Caco-2 (cell line): ENCODE measurements around the gene VIPR1. TPM values are rescaled to one million over a fixed set of nuclear protein-coding genes. Genes with fewer than 3 reads are reported as not detected.

Source experiments
- BruUV-seq: library from RNA; stranded (reverse); fragments of 400-500 nt; replicated peaks from 2 replicates; lab custom pipeline; 2021; lab: Mats Ljungman, UMichigan
- CTCF ChIA-PET: fragments of 300-600 bp; sonication (Branson Sonifier 250); formaldehyde crosslinking; loops from one replicate; lab custom pipeline; 2022; ENCODE audit warnings: antibody characterized with exemption; lab: Charles Lee
- POLR2A ChIA-PET: fragments of 300-600 bp; sonication (Branson Sonifier 250); formaldehyde crosslinking; loops from one replicate; lab custom pipeline; 2022; ENCODE audit warnings: antibody characterized with exemption; lab: Charles Lee
- DNase-seq, 2 experiments: peaks; one replicate each; pipeline versions ENCODE4 v3.0.0 to v3.0.0-alpha.2; 2020 to 2022
- H3K27me3 ChIP-seq: replicated peaks from 2 replicates; pipeline ENCODE4 v1.6.0; 2011; ENCODE audit warnings: low read length; ENCODE audit not compliant: control insufficient read depth, insufficient read depth
- H3K36me3 ChIP-seq: 2 replicates; pipeline ENCODE4 v1.5.1; 2011; ENCODE audit warnings: low read length; ENCODE audit not compliant: control insufficient read depth, insufficient read depth
- H3K4me1 ChIP-seq: fragments of 250-450 bp; sonication (Bioruptor Pico); 2 replicates; pipeline ENCODE4 v1.5.1; 2020; ENCODE audit warnings: mild to moderate bottlenecking
- H3K4me3 ChIP-seq: 2 replicates; pipeline ENCODE4 v1.5.1; 2011; ENCODE audit warnings: low read depth, mild to moderate bottlenecking, control low read depth, low read length
- H3K9me3 ChIP-seq: fragments of 250-450 bp; sonication (Bioruptor Pico); 2 replicates; pipeline ENCODE4 v1.5.1; 2020; ENCODE audit warnings: mild to moderate bottlenecking, moderate library complexity
- H3K27ac Mint-ChIP-seq: one replicate; pipeline ENCODE4 v1.8.0; 2022; ENCODE audit warnings: mixed read lengths; ENCODE audit not compliant: unreplicated experiment
- H3K27me3 Mint-ChIP-seq: one replicate; pipeline ENCODE4 v1.8.0; 2022; ENCODE audit warnings: mixed read lengths; ENCODE audit not compliant: insufficient read depth, unreplicated experiment
- H3K36me3 Mint-ChIP-seq: one replicate; pipeline ENCODE4 v1.8.0; 2022; ENCODE audit warnings: mild to moderate bottlenecking, mixed read lengths; ENCODE audit not compliant: insufficient read depth, unreplicated experiment
- H3K4me1 Mint-ChIP-seq: one replicate; pipeline ENCODE4 v1.8.0; 2022; ENCODE audit warnings: low read depth, mixed read lengths; ENCODE audit not compliant: unreplicated experiment
- H3K4me3 Mint-ChIP-seq: one replicate; pipeline ENCODE4 v1.8.0; 2022; ENCODE audit warnings: mild to moderate bottlenecking, moderate library complexity, mixed read lengths; ENCODE audit not compliant: unreplicated experiment
- H3K9me3 Mint-ChIP-seq: one replicate; pipeline ENCODE4 v1.8.0; 2022; ENCODE audit warnings: mixed read lengths; ENCODE audit not compliant: unreplicated experiment
- intact Hi-C: fragments of 100-400 bp; cut with micrococcal nuclease; formaldehyde crosslinking; loops from one replicate; pipeline ENCODE4 v1.10.0; 2022; ENCODE audit not compliant: unreplicated experiment
- total RNA-seq: library from RNA; stranded (reverse); gene quantifications from 2 replicates; pipeline ENCODE4 v1.2.3, GENCODE V29; 2022
- TF ChIP-seq, protein P1 (sequence below), 2 experiments: fragments of 200-600 bp in 1 of 2; IDR thresholded peaks; 1 replicate in 1 of 2; 2 replicates in 1 of 2; pipeline versions ENCODE4 v1.5.1 to v1.8.0; 2011 to 2022; ENCODE audit warnings: antibody characterized with exemption in 1 of 2, control low read depth in 1 of 2, inconsistent platforms in 1 of 2, low read depth in 1 of 2, low read length in 1 of 2, mild to moderate bottlenecking in 1 of 2, moderate library complexity in 1 of 2; ENCODE audit not compliant: insufficient read depth in 1 of 2, severe bottlenecking in 1 of 2, unreplicated experiment in 1 of 2

VIPR1 gene
- total RNA-seq, 1 experiment from 2014 or later: 3.8 TPM

DNA sequence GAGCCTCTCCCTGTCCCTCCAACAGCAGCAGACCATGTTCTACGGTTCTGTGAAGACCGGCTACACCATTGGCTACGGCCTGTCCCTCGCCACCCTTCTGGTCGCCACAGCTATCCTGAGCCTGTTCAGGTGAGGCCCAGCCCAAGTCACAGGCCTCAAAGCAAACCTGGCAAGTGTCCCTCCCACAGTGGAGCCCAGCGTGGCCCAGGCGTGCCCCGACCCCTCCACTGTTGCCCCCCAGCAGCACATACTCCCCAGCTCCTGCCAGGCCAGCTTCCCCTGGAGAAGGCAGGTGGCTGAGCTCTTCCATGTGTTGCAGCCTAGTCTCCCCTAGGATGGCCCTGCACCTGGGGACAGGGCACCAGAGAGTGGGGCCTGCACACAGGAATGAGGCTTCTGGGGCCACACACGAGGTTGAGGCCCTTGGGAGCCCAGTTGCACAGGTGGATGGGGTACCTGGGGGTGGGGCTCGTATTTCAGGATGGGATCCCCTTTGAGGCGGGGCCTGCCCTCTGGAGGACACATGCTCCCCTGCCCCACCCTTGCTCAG lies 25.0 kb downstream of the VIPR1 start:
- BruUV-seq: no TSS peak
- Mint-ChIP-seq H3K36me3 (no peaks in the 10 kb centered on the region), H3K27me3 (no peaks in the 10 kb centered on the region), H3K4me3 (no peak overlapping the region), H3K4me1 (no peaks in the 10 kb centered on the region), H3K9me3 (no peaks in the 10 kb centered on the region), H3K27ac (no peak overlapping the region)
- intact Hi-C loops: no loop called here
- CTCF ChIA-PET: interaction anchor here (0.7 to 1.6 kb wide), 3 partner anchors 9 to 298 kb away, joined by 3 read pairs; partner anchors contain the start of gene VIPR1
- H3K9me3 ChIP-seq: no peaks in the 10 kb centered on the region
- POLR2A ChIA-PET: no interaction called here
- H3K27me3 ChIP-seq: no peaks in the 10 kb centered on the region
- H3K4me1 ChIP-seq: no peaks in the 10 kb centered on the region
- TF ChIP-seq, protein P1, sequence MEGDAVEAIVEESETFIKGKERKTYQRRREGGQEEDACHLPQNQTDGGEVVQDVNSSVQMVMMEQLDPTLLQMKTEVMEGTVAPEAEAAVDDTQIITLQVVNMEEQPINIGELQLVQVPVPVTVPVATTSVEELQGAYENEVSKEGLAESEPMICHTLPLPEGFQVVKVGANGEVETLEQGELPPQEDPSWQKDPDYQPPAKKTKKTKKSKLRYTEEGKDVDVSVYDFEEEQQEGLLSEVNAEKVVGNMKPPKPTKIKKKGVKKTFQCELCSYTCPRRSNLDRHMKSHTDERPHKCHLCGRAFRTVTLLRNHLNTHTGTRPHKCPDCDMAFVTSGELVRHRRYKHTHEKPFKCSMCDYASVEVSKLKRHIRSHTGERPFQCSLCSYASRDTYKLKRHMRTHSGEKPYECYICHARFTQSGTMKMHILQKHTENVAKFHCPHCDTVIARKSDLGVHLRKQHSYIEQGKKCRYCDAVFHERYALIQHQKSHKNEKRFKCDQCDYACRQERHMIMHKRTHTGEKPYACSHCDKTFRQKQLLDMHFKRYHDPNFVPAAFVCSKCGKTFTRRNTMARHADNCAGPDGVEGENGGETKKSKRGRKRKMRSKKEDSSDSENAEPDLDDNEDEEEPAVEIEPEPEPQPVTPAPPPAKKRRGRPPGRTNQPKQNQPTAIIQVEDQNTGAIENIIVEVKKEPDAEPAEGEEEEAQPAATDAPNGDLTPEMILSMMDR (IDR thresholded peaks at IDR 0.05; ENCODE audit: insufficient read depth in 1 of 2, low read depth in 1 of 2, low read length in 1 of 2, severe bottlenecking in 1 of 2, unreplicated experiment in 1 of 2): no peak
- H3K36me3 ChIP-seq: no peaks in the 10 kb centered on the region
- DNase-seq: no peak
- H3K4me3 ChIP-seq: no peak overlapping the region

DNA sequence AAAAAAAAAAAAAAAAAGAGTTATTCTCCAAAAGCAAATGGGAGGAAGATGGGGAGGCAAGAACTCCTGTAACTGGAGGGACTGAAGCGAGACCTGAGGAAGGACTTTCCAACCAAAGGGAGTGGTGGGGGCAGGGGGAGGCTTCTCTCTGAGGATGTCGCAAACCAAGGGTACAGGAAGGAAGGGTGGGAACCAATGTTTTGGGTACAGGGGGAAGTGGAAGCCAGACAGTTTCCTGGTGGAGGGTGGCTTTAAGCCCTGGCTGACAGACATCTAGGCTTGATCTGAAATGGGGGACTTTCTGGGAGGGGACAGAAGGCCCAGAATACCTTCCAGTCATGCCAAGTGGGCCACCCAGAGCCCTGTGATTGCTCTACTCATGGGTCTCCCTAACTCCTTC lies 27.0 kb downstream of the VIPR1 start:
- CTCF ChIA-PET: interaction anchor here (0.7 kb wide), 1 partner anchor 983 kb away, joined by 3 read pairs; no protein-coding TSS in a partner anchor
- BruUV-seq: no TSS peak

DNA sequence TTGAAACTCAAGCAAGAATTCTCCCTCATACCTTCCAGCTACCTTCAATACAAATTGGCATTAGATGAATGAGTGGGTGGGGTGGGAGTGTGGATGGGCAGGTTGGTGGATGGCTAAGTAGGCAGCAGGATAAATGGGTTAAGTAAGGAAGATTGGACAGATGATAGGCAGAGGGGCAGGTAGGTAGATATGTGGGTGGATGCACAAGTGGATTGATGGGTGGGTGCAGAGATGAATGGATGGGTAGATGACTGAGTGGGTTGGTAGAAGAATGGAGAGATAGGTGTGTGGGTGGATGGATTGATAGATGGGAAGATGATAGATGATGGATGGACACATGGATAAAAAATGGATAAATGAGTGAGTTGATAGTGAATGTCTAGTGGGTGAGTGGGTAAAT lies 27.6 kb downstream of the VIPR1 start:
- H3K27me3 Mint-ChIP-seq: no peaks in the 10 kb centered on the region
- Histone ChIP-seq H3K27me3 (no peaks in the 10 kb centered on the region), H3K9me3 (no peaks in the 10 kb centered on the region), H3K4me3 (no peak overlapping the region), H3K36me3 (no peaks in the 10 kb centered on the region), H3K4me1 (no peaks in the 10 kb centered on the region)
- no peak overlapping the region for H3K27ac Mint-ChIP-seq
- ChIA-PET CTCF (interaction anchor here (0.7 kb wide), 1 partner anchor 984 kb away, joined by 3 read pairs; no protein-coding TSS in a partner anchor), POLR2A (no interaction called here)
- no peaks in the 10 kb centered on the region for H3K9me3 Mint-ChIP-seq
- DNase-seq: no peak
- TF ChIP-seq, protein P1 (IDR thresholded peaks at IDR 0.05; ENCODE audit: insufficient read depth in 1 of 2, low read depth in 1 of 2, low read length in 1 of 2, severe bottlenecking in 1 of 2, unreplicated experiment in 1 of 2): no peak
- BruUV-seq: no TSS peak
- H3K4me1 Mint-ChIP-seq: peaks cover 7% of the 10 kb centered on the region
- H3K36me3 Mint-ChIP-seq: no peaks in the 10 kb centered on the region
- no peak overlapping the region for H3K4me3 Mint-ChIP-seq
- intact Hi-C loops: no loop called here

More for the DNA sequence above, 27.0 kb downstream of the VIPR1 start:
- no peak for DNase-seq
- intact Hi-C loops: no loop called here
- POLR2A ChIA-PET: no interaction called here
- no peaks in the 10 kb centered on the region for H3K9me3 ChIP-seq
- H3K4me3 ChIP-seq: no peak overlapping the region
- Mint-ChIP-seq H3K9me3 (no peaks in the 10 kb centered on the region), H3K36me3 (no peaks in the 10 kb centered on the region), H3K4me3 (no peak overlapping the region), H3K4me1 (peaks cover 7% of the 10 kb centered on the region), H3K27me3 (no peaks in the 10 kb centered on the region), H3K27ac (no peak overlapping the region)
- no peaks in the 10 kb centered on the region for H3K4me1 ChIP-seq
- H3K36me3 ChIP-seq: no peaks in the 10 kb centered on the region
- TF ChIP-seq, protein P1 (IDR thresholded peaks at IDR 0.05; ENCODE audit: insufficient read depth in 1 of 2, low read depth in 1 of 2, low read length in 1 of 2, severe bottlenecking in 1 of 2, unreplicated experiment in 1 of 2): no peak
- H3K27me3 ChIP-seq: no peaks in the 10 kb centered on the region
